Transverse colon (tissue), 3 donors: ENCODE data around the gene ZYG11B.

Experiments used
- CTCF ChIP-seq, 5 experiments: fragments of 200-600 bp in 3 of 5; fragments of 450-650 bp in 2 of 5; sonication (generic) in 3 of 5; IDR thresholded peaks; 1 replicate in 2 of 5; 2 replicates in 3 of 5; pipeline ENCODE4 v1.5.1; 2016 to 2017; ENCODE audit warnings: antibody characterized with exemption in 5 of 5, inconsistent platforms in 3 of 5, mild to moderate bottlenecking in 2 of 5, moderate library complexity in 1 of 5
- POLR2A ChIP-seq: fragments of 450-650 bp; IDR thresholded peaks from one replicate; pipeline ENCODE4 v1.6.1; 2016; ENCODE audit warnings: antibody characterized with exemption, mild to moderate bottlenecking, moderate library complexity

GRCh38 chr1:52759908-52760307 lies 33.7 kb downstream of the ZYG11B start:
- TF ChIP-seq CTCF (IDR thresholded peaks at IDR 0.05): no peak
- TF ChIP-seq POLR2A: no peak
